22Rv1 (cell line): Measurements from ENCODE around the gene NDUFA7.

ENCODE experiments used
- CTCF ChIP-seq: fragments of 450-650 bp; IDR thresholded peaks from 2 replicates; pipeline ENCODE4 v1.5.1; 2017; ENCODE audit warnings: mild to moderate bottlenecking
- ZFX ChIP-seq: fragments of 450-650 bp; IDR thresholded peaks from 2 replicates; pipeline ENCODE4 v1.6.1; 2017; ENCODE audit warnings: antibody characterized with exemption, borderline replicate concordance

GRCh38 chr19:8332976-8333766, 12.0 kb upstream of the NDUFA7 start:
- TF ChIP-seq CTCF (no peak), ZFX (no peak)
